Epithelial cell of proximal tubule (primary cell): Measurements from ENCODE around the gene RHOBTB3. TPM values are rescaled to one million over a fixed set of nuclear protein-coding genes. Genes with fewer than 3 reads are reported as not detected.

Experiments used
- DNase-seq: peaks from one replicate; pipeline ENCODE4 v3.0.0-alpha.2; 2011; ENCODE audit warnings: low read depth
- H3K4me3 ChIP-seq: 2 replicates; pipeline ENCODE4 v1.5.1; 2011; ENCODE audit warnings: low read depth, mild to moderate bottlenecking, low read length
- CTCF ChIP-seq: conservative IDR thresholded peaks from 2 replicates; pipeline ENCODE4 v1.5.1; 2012; ENCODE audit warnings: low read depth, mild to moderate bottlenecking, low read length
- total RNA-seq: library from RNA; depleted of rRNA; stranded (reverse); fragments of >200 nt; gene quantifications from 2 replicates; pipeline ENCODE4 v1.2.3, GENCODE V29; 2015

The RHOBTB3 gene
- total RNA-seq, 1 donor from 2014 or later, result 39.9 TPM

- DNase-seq, result no peak
- H3K4me3 ChIP-seq, result no peak overlapping the region
- TF ChIP-seq CTCF, result no peak
Observed at GRCh38 chr5:95725071-95725820, 5.9 kb upstream of the RHOBTB3 start.

- no peak overlapping the region for H3K4me3 ChIP-seq
- TF ChIP-seq CTCF, result no peak
- no peak for DNase-seq
Observed at GRCh38 chr5:95725937-95726810, 5.0 kb upstream of the RHOBTB3 start.

- TF ChIP-seq CTCF, result no peak
- H3K4me3 ChIP-seq, result no peak overlapping the region
Observed at GRCh38 chr5:95726811-95727763, 4.0 kb upstream of the RHOBTB3 start.

GRCh38 chr5:95727764-95728191, 3.4 kb upstream of the RHOBTB3 start:
- no peak for DNase-seq
- no peak for TF ChIP-seq CTCF
- H3K4me3 ChIP-seq, result no peak overlapping the region

More at GRCh38 chr5:95726811-95727763, 4.0 kb upstream of the RHOBTB3 start:
- no peak for DNase-seq

GRCh38 chr5:95728494-95729114, 2.5 kb upstream of the RHOBTB3 start:
- H3K4me3 ChIP-seq, result no peak overlapping the region
- no peak for TF ChIP-seq CTCF
- DNase-seq, result no peak
